DMS53 (cell line): ENCODE data around the gene STRADA.
A peak's percentile ranks its signal among the peaks of the same experiment; 100 is the strongest.

ENCODE experiments used
- DNase-seq: peaks from one replicate; lab custom pipeline; 2025; lab: John Stamatoyannopoulos, UW

Gene STRADA

DNA sequence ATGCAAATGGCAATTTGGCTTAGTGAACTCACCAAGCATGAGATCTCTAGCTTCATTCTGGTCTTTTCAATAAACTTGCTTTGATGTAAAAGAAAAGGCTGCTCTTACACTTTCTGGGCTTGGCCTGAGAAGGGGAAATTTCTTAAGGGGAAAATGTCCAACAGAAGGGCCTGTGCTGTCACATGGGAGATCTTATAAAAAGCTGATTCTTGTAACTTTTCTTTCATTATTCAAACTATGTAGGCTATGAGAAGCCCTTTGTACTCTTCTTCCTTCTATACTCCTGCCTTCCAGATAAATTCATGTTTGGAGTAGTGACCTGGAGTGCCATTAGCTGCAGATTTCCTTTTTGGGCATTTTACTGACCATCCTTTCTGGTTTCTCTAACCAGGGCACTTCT is 58.6 kb downstream of the STRADA start:
- no peak for DNase-seq

DNA sequence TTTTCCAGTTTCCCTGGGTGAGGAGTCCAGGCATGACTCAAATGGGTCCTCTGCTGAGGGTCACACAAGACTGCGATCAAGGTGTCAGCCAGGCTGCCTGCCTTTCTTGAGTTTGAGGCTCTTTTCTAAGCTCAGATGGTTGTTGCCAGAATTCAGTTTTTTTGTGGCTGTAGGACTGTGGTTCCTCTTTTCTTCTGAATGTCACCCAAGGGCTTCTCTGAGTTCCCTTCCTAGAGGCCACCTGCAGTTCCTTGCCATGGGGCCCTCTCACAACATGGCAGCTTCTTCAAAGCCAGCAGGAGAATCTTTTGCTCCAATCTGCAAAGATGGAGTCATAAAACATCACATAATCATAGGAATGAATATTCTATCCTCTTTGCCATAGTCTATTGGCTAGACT is 59.2 kb downstream of the STRADA start:
- DNase-seq, result no peak

DNA sequence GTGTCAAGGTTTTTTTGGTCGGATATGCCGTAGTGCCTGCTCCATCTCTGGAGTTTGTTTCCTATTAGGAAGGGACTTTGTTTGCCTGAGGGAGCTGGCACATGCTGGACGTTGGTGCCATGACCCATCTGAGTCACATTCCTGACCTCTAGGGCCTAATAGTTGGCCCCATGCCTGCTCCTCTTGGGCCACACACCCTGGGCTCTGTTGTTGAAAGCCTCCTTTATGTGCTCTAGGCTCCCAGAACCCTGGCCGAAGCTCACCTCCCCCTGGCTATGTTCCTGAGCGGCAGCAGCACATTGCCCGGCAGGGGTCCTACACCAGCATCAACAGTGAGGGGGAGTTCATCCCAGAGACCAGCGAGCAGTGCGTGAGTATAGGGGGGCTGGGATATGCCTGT is 60.1 kb downstream of the STRADA start:
- no peak for DNase-seq

DNA sequence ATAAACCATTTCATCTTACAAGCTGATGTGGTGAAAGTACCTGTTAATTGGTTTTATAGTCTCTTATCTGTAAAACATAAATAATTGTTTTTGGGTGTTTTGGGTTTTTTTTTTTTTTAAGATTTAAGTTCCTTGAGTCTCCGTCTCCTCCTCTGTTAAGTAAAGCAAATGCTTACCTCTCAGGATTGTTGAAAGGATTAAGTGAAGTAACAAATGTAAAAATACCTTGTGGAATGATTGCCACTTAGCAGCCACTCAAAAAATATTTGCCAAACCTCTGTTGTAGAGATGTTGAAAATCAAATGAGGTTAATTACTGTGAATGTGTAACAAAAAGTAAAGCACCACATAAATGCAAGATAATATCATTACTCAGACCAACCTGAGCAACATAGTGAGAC is 60.9 kb downstream of the STRADA start:
- no peak for DNase-seq

DNA sequence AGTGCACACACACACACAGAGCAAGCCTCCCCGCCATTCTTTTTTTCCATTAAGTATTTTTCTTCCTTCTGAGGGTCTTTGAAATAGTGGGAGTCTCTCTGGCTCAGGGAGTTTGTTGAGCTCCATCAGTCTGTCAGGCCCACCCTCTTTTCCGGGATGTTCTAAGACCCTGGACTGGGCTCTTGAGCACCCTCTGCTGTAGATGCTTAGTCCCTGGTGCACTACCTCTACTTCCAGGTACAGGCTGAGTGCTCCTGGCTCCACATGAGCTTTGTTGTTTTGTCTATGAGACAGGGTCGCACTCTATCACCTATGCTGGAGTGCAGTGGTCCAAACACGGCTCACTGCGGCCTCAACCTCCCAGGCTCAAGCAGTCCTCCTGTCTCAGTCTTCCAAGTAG is 62.4 kb downstream of the STRADA start:
- DNase-seq, result no peak

DNA sequence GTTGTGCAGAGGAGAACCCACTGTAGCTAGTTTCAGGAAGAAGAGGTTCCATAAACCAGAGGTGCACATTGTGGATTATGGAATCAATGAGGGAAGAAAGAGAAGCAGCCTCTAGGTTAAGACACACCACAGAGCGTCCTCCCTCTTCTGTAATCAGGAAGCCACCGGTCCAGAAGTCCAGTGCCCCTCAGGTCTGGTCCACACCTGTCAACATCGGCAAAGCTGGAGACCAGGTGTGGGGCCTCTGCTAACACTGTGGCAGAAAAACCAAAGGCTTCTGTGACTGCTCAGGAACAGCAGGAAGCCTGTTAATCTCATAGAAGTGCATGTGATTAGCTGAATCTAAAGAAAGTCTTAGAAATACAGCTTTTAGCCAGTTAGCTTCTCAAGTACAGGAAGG is 65.0 kb downstream of the STRADA start:
- no peak for DNase-seq

DNA sequence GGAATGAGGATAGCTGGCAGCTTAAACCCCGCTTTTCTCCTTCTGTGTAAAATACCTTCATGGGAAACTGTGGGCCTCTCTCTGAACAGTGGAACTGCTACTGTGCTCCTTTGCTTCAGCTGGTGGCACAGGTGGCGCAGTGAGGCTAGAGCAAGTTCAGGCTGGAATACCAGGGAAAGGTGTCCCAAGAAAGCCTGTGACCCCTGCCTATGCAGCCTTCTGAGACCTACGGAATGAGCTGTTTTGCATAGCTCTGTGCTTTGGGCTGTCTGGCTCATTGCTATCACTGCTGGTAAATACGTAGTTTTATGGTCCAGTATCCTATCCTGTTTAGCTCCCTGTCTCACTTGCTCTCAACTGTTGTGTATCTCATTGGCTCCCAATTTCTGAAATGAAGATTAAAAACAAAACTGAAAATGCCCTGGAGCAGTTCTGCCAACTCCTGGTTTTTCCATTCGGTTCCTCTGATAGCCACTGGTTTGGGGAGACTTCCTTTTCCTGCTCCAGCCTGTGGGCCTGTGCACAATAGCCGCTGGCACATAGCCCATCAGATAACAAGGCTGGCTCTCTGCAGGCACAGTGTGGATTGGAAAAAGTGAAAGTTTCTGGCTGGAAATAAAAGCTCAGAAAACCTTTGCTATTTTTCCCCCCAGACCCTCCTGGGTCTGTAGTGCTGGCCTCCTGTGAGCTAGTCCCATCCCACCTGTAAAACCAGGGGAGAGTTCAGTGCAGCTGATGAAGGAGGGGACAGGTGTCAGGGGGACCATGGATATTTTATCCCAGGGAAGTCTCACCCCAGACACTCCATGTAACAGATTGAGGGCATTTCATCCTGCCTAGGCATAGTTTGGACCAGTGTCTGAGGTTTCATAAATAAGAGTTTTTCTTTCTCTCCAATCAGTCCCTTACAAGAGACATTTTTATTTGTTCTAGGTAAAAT is 65.7 kb downstream of the STRADA start:
- DNase-seq, result peak; percentile 47

DNA sequence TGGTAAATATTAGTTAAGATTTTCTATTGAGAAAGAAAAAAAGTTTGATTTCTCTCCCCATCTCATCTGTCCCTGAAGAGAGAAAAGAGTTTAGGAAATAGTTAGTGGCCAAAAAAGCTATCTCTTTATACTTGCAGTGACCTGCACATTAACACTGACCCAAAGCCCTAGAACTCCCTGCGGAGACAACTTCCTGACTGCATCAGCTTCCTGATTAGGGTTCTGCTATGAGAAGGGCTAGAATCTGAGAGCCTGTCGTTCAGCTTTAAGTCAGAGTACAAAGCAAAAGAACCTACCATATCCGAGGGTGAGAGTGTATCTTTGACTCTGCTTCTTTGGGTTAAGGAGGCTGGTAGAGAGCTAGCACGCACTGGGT is 66.4 kb downstream of the STRADA start:
- DNase-seq, result no peak

DNA sequence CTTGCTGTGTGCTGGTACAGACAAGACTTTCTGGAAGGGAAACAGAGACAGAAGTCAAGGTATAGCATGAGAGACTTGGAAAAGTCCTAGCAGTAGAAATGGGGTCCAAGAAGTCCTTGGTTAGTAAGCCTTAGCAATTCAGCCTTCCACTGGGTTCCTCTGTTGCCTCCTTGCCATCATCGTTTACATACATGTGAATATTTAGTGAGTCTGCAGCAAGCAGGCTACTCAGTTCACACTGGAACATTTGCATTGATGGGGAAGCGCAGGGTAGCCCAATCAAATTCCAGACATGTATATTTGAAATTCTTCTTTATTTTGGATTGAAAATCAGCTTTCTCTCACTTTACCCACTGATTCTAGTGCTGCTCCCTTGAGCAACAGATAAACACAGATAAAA is 68.7 kb downstream of the STRADA start:
- no peak for DNase-seq

DNA sequence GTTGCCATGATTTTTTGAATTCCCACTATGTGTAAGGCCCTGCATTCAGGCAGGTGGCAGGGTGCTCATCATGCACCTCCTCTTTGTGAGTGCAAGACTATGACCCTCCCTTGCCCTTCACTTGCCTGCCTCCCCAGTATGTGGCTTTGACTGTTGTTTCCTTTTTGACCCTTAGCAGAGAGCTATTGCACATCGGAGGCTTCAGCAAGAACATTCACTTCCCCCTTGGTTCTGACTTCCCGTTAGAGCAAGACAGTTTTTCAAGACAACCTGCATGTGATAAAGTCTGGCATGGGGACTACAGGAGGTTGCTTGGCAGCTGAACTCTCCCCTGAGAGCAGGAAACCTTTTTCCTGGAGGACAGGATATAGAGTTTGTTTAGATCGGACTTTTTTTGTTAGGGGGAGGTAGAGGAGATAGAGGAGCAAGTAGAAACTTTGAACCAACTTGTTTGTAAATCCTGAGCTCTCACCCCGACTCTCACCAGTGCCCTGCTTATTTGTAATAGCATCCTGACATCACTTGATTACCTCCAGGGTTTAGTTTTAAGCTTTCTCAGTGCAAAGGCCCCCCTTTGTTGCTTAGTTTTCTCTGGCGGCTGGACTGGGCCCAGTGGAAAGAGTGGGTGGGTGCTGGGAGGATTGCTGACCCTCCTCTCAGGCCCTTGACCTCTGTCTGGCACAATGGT is 75.9 kb downstream of the STRADA start:
- DNase-seq, result no peak

DNA sequence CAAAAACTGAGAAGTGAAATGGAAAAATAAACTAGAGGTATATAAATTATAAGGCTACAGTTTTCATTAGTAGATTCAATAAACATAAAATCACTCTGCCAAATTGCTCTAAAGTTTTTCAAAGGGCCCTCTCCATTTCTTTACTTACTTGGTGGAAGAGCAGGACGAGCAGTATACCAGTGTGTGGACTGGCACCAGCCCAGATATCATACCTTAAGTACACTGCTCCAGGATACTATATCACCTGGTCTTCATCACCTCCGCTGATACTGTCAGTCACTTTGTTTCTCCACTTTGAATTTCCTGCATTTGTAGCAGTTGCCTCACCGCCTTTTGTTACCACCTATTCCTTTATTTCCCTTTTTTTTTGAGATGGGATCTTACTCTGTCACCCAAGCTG is 81.7 kb downstream of the STRADA start:
- DNase-seq, result no peak

DNA sequence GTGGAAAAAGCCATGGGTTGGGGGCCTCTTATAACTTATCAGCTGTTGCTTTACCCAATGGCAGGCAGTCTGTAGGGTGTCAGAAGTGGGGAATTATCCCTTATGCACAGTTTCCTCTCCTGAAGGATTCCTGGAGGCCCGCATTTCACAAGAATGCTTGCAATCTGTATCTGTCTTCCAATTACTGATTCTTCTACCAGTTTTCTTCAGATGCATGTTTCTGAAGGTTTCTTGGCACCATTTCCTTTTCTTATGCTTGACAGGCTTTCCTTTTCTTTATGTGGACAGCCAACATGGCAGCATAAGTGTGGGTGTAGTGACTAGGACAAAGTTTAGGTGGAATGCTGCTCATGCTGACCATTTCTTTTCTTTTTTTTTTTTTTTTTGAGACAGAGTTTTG is 83.2 kb downstream of the STRADA start:
- DNase-seq, result no peak

DNA sequence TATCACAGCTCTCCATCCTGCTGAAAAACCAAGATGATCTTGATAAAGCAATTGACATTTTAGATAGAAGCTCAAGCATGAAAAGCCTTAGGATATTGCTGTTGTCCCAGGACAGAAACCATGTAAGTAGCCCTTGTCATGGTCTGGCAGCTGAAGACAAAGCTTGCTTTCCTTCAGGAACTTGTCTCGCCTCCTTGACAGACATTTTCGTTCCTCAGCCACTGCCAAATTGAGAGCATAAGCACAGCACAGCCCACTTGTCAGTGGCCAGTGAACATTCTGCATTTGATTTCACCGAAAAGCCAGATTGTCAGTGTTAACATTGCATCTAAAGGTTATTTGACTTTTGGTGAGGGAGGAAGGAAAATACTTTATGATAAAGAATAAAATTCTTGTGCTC is 83.8 kb downstream of the STRADA start:
- DNase-seq, result no peak

DNA sequence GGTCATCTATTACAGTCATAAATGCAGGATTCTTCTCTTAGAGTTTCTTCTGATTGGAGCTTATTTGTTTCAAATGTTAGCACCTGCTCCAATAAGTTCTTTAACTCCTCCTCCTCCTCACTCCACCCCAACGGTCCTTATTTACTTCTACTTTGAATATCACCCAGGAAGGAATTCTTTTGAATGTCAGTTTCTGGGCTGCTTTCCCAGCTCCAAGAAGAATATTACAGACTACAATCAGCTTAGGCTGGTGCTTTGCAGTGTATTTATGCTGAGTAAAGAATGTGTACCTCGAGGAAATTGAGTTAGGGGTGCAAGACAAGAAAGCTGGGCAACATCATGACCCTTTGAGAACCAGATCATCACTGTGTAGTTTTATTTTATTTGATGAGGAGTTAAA is 88.5 kb downstream of the STRADA start:
- no peak for DNase-seq
